Kidney epithelial cell (primary cell): ENCODE results near the gene ANG. TPM values are rescaled to one million over a fixed set of nuclear protein-coding genes. Genes with fewer than 3 reads are reported as not detected.

Source experiments
- DNase-seq: peaks from one replicate; pipeline ENCODE4 v3.0.0-alpha.2; 2010; ENCODE audit warnings: low read depth
- H3K27me3 ChIP-seq: 2 replicates; pipeline ENCODE4 v1.6.0; 2011; ENCODE audit warnings: low read length; ENCODE audit not compliant: control insufficient read depth, insufficient read depth
- H3K36me3 ChIP-seq: 2 replicates; pipeline ENCODE4 v1.5.1; 2011; ENCODE audit warnings: low read length; ENCODE audit not compliant: control insufficient read depth, insufficient read depth
- H3K4me3 ChIP-seq: 2 replicates; pipeline ENCODE4 v1.5.1; 2011; ENCODE audit warnings: low read depth, mild to moderate bottlenecking, control low read depth, low read length
- CTCF ChIP-seq: IDR thresholded peaks from 2 replicates; pipeline ENCODE4 v1.5.1; 2011; ENCODE audit warnings: mild to moderate bottlenecking, moderate library complexity, low read length, control low read depth, inconsistent platforms; ENCODE audit not compliant: insufficient read depth, poor library complexity, severe bottlenecking
- total RNA-seq: library from RNA; depleted of rRNA; stranded (reverse); fragments of >200 nt; gene quantifications from 2 replicates; pipeline ENCODE4 v1.2.3, GENCODE V29; 2015

Gene ANG
- total RNA-seq, 1 donor from 2014 or later: 1.1 TPM

GRCh38 chr14:20680843-20681347, 7.7 kb upstream of the ANG start:
- DNase-seq: no peak
- no peak for TF ChIP-seq CTCF

DNA sequence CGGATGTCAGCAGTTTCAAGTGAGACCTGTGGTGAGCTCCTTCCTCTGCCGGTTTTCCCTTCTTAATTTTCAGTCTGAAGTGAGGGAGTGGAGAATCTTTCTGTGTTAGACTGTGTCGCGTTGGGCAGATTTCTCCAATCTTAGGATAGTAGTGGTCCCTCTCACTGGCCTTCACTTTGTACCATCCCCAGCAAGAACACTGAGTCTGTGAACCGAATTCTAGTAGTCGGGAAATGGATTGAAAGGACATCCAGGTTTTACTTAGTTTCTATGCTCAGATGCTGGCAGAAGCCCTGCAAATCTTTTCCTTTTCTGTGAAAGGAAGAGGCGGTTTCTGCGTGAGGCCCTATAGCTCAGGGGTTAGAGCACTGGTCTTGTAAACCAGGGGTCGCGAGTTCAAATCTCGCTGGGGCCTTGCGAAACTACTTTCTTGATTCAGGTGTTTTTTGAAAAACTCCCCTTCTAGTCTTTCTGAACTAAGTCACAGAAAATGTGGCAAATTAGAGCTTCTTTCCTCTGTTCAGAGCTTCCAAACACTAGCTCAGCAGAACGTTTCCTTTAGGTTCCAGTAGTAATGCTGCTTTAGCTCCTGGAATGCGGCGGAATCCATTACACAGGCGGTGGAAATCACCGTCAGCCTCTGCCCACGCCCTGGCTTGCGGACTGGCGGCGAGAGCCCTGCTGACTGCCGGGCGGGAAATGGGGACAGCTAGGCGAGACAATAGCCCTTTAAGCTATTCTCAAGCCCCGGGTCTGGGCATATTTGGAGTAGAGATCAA, 7.0 kb upstream of the ANG start:
- DNase-seq: no peak
- H3K27me3 ChIP-seq: no peaks in the 10 kb centered on the region

More at GRCh38 chr14:20680843-20681347, 7.7 kb upstream of the ANG start:
- Histone ChIP-seq H3K27me3 (peaks cover 2% of the 10 kb centered on the region), H3K36me3 (no peaks in the 10 kb centered on the region), H3K4me3 (peak overlapping the region; percentile 63)

GRCh38 chr14:20682127-20682434, 6.5 kb upstream of the ANG start:
- no peaks in the 10 kb centered on the region for H3K36me3 ChIP-seq
- no peak for TF ChIP-seq CTCF
- H3K4me3 ChIP-seq: peak overlapping the region; percentile 63
- DNase-seq: no peak
- H3K27me3 ChIP-seq: no peaks in the 10 kb centered on the region

More for the DNA sequence above, 7.0 kb upstream of the ANG start:
- TF ChIP-seq CTCF: no peak
- H3K4me3 ChIP-seq: peak overlapping the region; percentile 63
- H3K36me3 ChIP-seq: no peaks in the 10 kb centered on the region

- Histone ChIP-seq H3K4me3 (peak overlapping the region; percentile 63), H3K36me3 (no peaks in the 10 kb centered on the region), H3K27me3 (no peaks in the 10 kb centered on the region)
- DNase-seq: no peak
- TF ChIP-seq CTCF: peak; percentile 15
Measured at GRCh38 chr14:20682435-20683124, 6.0 kb upstream of the ANG start.

DNA sequence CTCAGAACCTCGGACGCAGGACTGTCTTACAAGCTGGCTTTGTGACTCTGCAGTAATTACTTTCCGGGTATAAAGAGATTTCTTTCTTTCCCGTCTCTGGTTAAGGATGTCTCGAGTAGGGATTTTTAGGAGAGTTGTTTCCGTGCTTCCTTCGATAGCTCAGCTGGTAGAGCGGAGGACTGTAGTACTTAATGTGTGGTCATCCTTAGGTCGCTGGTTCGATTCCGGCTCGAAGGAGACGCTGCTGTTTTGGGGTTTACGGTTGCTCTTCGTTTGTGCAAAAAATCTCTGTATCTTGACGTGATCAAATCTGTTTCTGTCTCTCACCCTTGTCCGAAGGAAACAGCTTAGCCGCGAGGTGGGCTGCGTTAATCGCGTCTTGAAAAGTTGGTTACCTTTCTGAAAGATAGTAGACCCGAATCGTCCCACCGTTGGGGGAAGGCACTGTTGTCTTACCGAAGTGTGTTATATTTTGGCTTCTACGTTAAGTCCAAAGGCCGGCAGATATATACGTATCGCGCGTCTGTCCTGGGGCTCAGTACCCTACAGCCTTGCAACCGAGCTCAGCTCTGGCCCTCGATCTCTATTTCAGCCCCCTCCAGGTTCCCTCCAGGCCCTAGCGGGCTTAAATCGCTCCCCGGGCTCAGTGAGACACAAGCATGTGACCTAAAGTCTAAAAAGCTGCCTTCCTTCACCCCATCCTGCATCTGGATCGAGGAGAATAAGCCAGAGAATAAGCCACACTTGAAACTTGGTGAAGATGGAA, 5.3 kb upstream of the ANG start:
- Histone ChIP-seq H3K27me3 (no peaks in the 10 kb centered on the region), H3K4me3 (peak overlapping the region; percentile 63), H3K36me3 (no peaks in the 10 kb centered on the region)
- TF ChIP-seq CTCF: no peak
- no peak for DNase-seq
